HG03108 (cell line): ENCODE data around the gene KAZALD1.
A peak's percentile ranks its signal among the peaks of the same experiment; 100 is the strongest.

ENCODE experiments used
- ATAC-seq: cut with Tn5 transposase; IDR thresholded peaks from one replicate; pipeline ENCODE4 v1.9.1; 2021; ENCODE audit warnings: moderate library complexity; ENCODE audit not compliant: unreplicated experiment

The KAZALD1 gene

GRCh38 chr10:101046332-101047238 is 15.2 kb upstream of the KAZALD1 start:
- no peak for ATAC-seq

GRCh38 chr10:101047268-101047667 is 14.5 kb upstream of the KAZALD1 start:
- no peak for ATAC-seq

- ATAC-seq, result no peak
Observed at GRCh38 chr10:101047961-101048892, 13.6 kb upstream of the KAZALD1 start.

GRCh38 chr10:101050208-101051069 is 11.3 kb upstream of the KAZALD1 start:
- peak; percentile 64 for ATAC-seq

GRCh38 chr10:101052285-101052684 is 9.5 kb upstream of the KAZALD1 start:
- ATAC-seq, result no peak

- no peak for ATAC-seq
Observed at GRCh38 chr10:101053516-101053915, 8.3 kb upstream of the KAZALD1 start.

- no peak for ATAC-seq
Observed at GRCh38 chr10:101054351-101054750, 7.4 kb upstream of the KAZALD1 start.

- ATAC-seq, result no peak
Observed at GRCh38 chr10:101054876-101055275, 6.9 kb upstream of the KAZALD1 start.

- ATAC-seq, result no peak
Observed at GRCh38 chr10:101055411-101055810, 6.4 kb upstream of the KAZALD1 start.

- no peak for ATAC-seq
Observed at GRCh38 chr10:101056365-101057151, 5.2 kb upstream of the KAZALD1 start.

- peak; percentile 33 for ATAC-seq
Observed at GRCh38 chr10:101060036-101060950, 1.5 kb upstream of the KAZALD1 start.

- peak; percentile 48 for ATAC-seq
Observed at GRCh38 chr10:101060951-101061623, 702 bp upstream of the KAZALD1 start.

- no peak for ATAC-seq
Observed at GRCh38 chr10:101062232-101063049, 652 bp downstream of the KAZALD1 start.

- no peak for ATAC-seq
Observed at GRCh38 chr10:101063050-101063525, 1.3 kb downstream of the KAZALD1 start.

GRCh38 chr10:101063548-101064414 is 2.0 kb downstream of the KAZALD1 start:
- ATAC-seq, result no peak

- no peak for ATAC-seq
Observed at GRCh38 chr10:101064415-101065030, 2.7 kb downstream of the KAZALD1 start.
